HepG2 (cell line): ENCODE measurements around the gene SNX22. TPM values are rescaled to one million over a fixed set of nuclear protein-coding genes. Genes with fewer than 3 reads are reported as not detected.

Source experiments
- CCAR2 ChIP-seq: fragments of 200-400 bp; formaldehyde crosslinking; optimal IDR thresholded peaks from 2 replicates; pipeline ENCODE3; 2018; ENCODE audit warnings: low read depth, mild to moderate bottlenecking, low read length, moderate library complexity
- DNMT3B ChIP-seq: conservative IDR thresholded peaks from 2 replicates; pipeline ENCODE4 v1.6.1; 2016; ENCODE audit warnings: missing biosample characterization, control low read depth
- GTF2F1 ChIP-seq: fragments of 150-350 bp; IDR thresholded peaks from 2 replicates; pipeline ENCODE4 v1.6.1; 2014; ENCODE audit warnings: low read length
- HNRNPL ChIP-seq: fragments of 200-400 bp; formaldehyde crosslinking; IDR thresholded peaks from 2 replicates; pipeline ENCODE4 v1.6.1; 2017; ENCODE audit warnings: mild to moderate bottlenecking, low read depth, low read length
- JUN ChIP-seq: sonication (generic); formaldehyde crosslinking; IDR thresholded peaks from 2 replicates; pipeline ENCODE4 v1.4.0; 2020; ENCODE audit warnings: mild to moderate bottlenecking, missing genetic modification reagents
- KMT2A ChIP-seq: sonication (generic); formaldehyde crosslinking; IDR thresholded peaks from 2 replicates; pipeline ENCODE4 v1.4.0; 2020; ENCODE audit warnings: missing genetic modification reagents
- NFE2L1 ChIP-seq: sonication (generic); formaldehyde crosslinking; IDR thresholded peaks from 2 replicates; pipeline ENCODE4 v1.4.0; 2020; ENCODE audit warnings: missing genetic modification reagents, mild to moderate bottlenecking, borderline replicate concordance
- NFKB2 ChIP-seq: sonication (generic); formaldehyde crosslinking; IDR thresholded peaks from 2 replicates; pipeline ENCODE4 v1.4.0; 2020; ENCODE audit warnings: missing genetic modification reagents, borderline replicate concordance
- POLR2A ChIP-seq, 2 experiments: IDR thresholded peaks; 2 replicates each; pipeline ENCODE4 v1.6.1; 2011; ENCODE audit warnings: low read depth in 2 of 2, low read length in 2 of 2, mild to moderate bottlenecking in 1 of 2, moderate library complexity in 1 of 2; ENCODE audit not compliant: insufficient read depth in 1 of 2
- RAD51 ChIP-seq: fragments of 450-650 bp; IDR thresholded peaks from 2 replicates; pipeline ENCODE4 v1.6.1; 2016; ENCODE audit warnings: borderline replicate concordance
- RFXAP ChIP-seq: sonication (generic); formaldehyde crosslinking; IDR thresholded peaks from 2 replicates; pipeline ENCODE4 v1.4.0; 2020; ENCODE audit warnings: missing genetic modification reagents, borderline replicate concordance
- STAT5B ChIP-seq: sonication (generic); formaldehyde crosslinking; IDR thresholded peaks from 2 replicates; pipeline ENCODE4 v1.4.0; 2020; ENCODE audit warnings: missing genetic modification reagents
- U2AF1 ChIP-seq: fragments of 200-400 bp; formaldehyde crosslinking; optimal IDR thresholded peaks from 2 replicates; pipeline ENCODE3; 2017; ENCODE audit warnings: mild to moderate bottlenecking, low read depth, low read length
- YY1 ChIP-seq: IDR thresholded peaks from 2 replicates; pipeline ENCODE4 v1.6.1; 2011; ENCODE audit warnings: low read length, low read depth, moderate library complexity, mild to moderate bottlenecking; ENCODE audit not compliant: insufficient read depth, insufficient replicate concordance
- ZBTB42 ChIP-seq: sonication (generic); formaldehyde crosslinking; IDR thresholded peaks from 2 replicates; pipeline ENCODE4 v1.5.0; 2020; ENCODE audit warnings: mild to moderate bottlenecking, missing genetic modification reagents
- ZNF367 ChIP-seq: sonication (generic); formaldehyde crosslinking; IDR thresholded peaks from 2 replicates; pipeline ENCODE4 v1.4.0; 2020; ENCODE audit warnings: missing genetic modification reagents, borderline replicate concordance
- ZNF543 ChIP-seq: sonication (generic); formaldehyde crosslinking; IDR thresholded peaks from 2 replicates; pipeline ENCODE4 v1.4.0; 2020; ENCODE audit warnings: mild to moderate bottlenecking, missing genetic modification reagents
- ZNF547 ChIP-seq: sonication (generic); formaldehyde crosslinking; IDR thresholded peaks from 2 replicates; pipeline ENCODE4 v1.5.1; 2020; ENCODE audit warnings: mild to moderate bottlenecking, missing genetic modification reagents
- ZNF598 ChIP-seq: sonication (generic); formaldehyde crosslinking; IDR thresholded peaks from 2 replicates; pipeline ENCODE4 v1.5.1; 2020; ENCODE audit warnings: mild to moderate bottlenecking, missing genetic modification reagents, borderline replicate concordance
- ZNF616 ChIP-seq: sonication (generic); formaldehyde crosslinking; IDR thresholded peaks from 2 replicates; pipeline ENCODE4 v1.5.0; 2020; ENCODE audit warnings: low read depth, mild to moderate bottlenecking, missing genetic modification reagents
- ZNF747 ChIP-seq: sonication (generic); formaldehyde crosslinking; IDR thresholded peaks from 2 replicates; pipeline ENCODE4 v1.8.1; 2023; ENCODE audit warnings: missing genetic modification reagents, mild to moderate bottlenecking, borderline replicate concordance
- polyA plus RNA-seq, 8 experiments: library from polyadenylated mRNA; depleted of rRNA in 3 of 8; stranded (reverse) in 7 of 8; unstranded in 1 of 8; fragments of >200 nt; fragmentation: Illumina TruSeq in 4 of 8; extraction: Trizol in 4 of 8; gene quantifications; 2 replicates each; pipeline versions ENCODE4 v1.2.1 to v1.2.3, GENCODE V29; 2011 to 2016; ENCODE audit warnings: low read depth in 4 of 8, missing spikeins in 1 of 8, mixed read lengths in 1 of 8; ENCODE audit not compliant: insufficient read depth in 1 of 8
- total RNA-seq, 5 experiments: library from RNA; depleted of rRNA; stranded (reverse); fragments of >200 nt; fragmentation: Illumina TruSeq; extraction: Trizol; gene quantifications; 2 replicates each; pipeline ENCODE4 v1.2.3, GENCODE V29; 2016; ENCODE audit warnings: low read depth in 1 of 5
- TF ChIP-seq, protein P1 (sequence below): sonication (generic); formaldehyde crosslinking; IDR thresholded peaks from 2 replicates; pipeline ENCODE4 v1.5.0; 2020; ENCODE audit warnings: missing genetic modification reagents
- TF ChIP-seq, protein P2 (sequence below): sonication (generic); formaldehyde crosslinking; IDR thresholded peaks from 2 replicates; pipeline ENCODE4 v1.8.1; 2023; ENCODE audit warnings: mild to moderate bottlenecking, moderate library complexity, missing genetic modification reagents
- TF ChIP-seq, protein P3 (sequence below): sonication (generic); formaldehyde crosslinking; IDR thresholded peaks from 2 replicates; pipeline ENCODE4 v1.4.0; 2020; ENCODE audit warnings: missing genetic modification reagents, borderline replicate concordance
- TF ChIP-seq, protein P4 (sequence below): IDR thresholded peaks from 2 replicates; pipeline ENCODE4 v1.6.1; 2016; ENCODE audit warnings: low read depth, borderline replicate concordance

The SNX22 gene
- total and polyA plus RNA-seq, 2 of the 13 experiments (the other 11 are each of a cell fraction or from before 2014, with no cell fraction given), result 2.3 to 5.5 TPM

DNA sequence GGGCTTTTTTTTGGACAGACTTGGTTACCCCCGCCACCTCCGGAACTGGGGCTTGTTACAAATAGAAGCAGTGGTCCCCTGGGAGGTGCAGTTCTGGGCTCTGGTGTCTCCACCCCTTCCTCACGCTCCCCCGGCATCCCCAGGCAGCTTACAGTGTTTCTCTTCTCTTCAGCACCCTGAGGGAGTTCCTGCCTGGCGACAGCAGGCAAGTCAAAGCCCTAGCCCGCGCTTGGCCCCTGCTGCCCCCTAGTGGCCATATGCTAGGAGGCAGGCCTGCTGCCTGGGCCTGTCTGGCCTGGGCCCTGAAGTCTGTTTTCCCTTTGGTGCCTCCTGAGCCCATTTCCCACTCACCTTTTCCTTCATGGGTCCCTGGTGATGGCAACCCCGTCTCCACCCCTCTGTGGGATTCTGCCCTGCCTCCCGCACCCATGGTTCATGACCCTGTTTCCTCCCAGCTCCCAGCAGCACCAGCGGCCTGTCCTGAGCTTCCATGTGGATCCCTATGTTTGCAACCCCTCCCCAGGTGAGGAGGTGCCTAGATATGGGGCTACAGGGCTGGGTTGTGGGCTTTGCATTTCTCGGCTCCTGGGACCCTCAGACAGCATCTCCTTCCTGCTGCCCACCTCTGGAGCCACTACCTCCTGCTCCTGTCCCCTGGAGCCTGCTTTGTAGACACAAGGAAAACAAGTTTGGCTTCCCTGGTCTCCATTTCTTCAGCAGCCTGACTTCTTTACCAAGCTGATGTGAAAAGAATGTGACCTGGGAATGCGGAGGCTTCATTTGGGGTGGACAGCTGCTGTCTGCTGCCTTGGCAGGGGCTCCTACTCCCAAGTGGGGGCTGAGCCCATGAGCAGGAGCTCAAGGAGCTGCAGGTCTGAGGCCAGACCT lies 2.2 kb downstream of the SNX22 start (continued):
- no peak for TF ChIP-seq U2AF1
- TF ChIP-seq HNRNPL, result 0 out of 2 replicates have a peak, but pooled peaks have one; percentile 23
- TF ChIP-seq ZNF547, result no peak
- TF ChIP-seq ZNF367, result no peak
- TF ChIP-seq ZBTB42 (CRISPR knock-in tag), result no peak
- TF ChIP-seq STAT5B (CRISPR knock-in tag), result no peak
- TF ChIP-seq KMT2A, result no peak
- TF ChIP-seq ZNF543 (CRISPR knock-in tag), result no peak
- TF ChIP-seq RAD51, result no peak
- TF ChIP-seq, protein P1, sequence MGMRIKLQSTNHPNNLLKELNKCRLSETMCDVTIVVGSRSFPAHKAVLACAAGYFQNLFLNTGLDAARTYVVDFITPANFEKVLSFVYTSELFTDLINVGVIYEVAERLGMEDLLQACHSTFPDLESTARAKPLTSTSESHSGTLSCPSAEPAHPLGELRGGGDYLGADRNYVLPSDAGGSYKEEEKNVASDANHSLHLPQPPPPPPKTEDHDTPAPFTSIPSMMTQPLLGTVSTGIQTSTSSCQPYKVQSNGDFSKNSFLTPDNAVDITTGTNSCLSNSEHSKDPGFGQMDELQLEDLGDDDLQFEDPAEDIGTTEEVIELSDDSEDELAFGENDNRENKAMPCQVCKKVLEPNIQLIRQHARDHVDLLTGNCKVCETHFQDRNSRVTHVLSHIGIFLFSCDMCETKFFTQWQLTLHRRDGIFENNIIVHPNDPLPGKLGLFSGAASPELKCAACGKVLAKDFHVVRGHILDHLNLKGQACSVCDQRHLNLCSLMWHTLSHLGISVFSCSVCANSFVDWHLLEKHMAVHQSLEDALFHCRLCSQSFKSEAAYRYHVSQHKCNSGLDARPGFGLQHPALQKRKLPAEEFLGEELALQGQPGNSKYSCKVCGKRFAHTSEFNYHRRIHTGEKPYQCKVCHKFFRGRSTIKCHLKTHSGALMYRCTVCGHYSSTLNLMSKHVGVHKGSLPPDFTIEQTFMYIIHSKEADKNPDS (CRISPR knock-in tag), result no peak
- no peak for TF ChIP-seq ZNF747 (CRISPR knock-in tag)
- no peak; the same call in 1 of the 2 replicates for TF ChIP-seq RFXAP (CRISPR knock-in tag)
- TF ChIP-seq, protein P2, sequence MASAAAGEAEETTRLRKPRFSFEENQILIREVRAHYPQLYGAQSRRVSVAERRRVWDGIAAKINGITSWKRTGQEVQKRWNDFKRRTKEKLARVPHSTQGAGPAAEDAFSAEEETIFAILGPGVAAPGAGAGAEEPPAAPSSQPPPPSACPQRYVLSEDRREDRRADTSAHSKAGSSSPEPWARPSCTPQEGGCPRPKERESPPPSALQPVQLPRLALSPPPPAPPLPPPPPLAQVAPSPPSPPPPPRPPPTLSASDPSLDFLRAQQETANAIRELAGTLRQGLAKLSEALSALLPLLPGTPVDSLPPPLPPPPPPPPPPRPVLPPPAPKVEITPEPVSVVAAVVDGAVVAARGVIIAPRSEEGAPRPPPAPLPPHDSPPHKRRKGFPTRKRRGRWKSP (CRISPR knock-in tag), result peak; percentile 39; the same call in 1 of the 2 replicates
- peak; percentile 76 to 82 for TF ChIP-seq POLR2A (IDR thresholded peaks at IDR 0.05; ENCODE audit: insufficient read depth in 1 of 2, low read depth in 2 of 2, low read length in 2 of 2)
- no peak for TF ChIP-seq GTF2F1
- no peak for TF ChIP-seq CCAR2
- TF ChIP-seq JUN (CRISPR knock-in tag), result no peak
- peak; percentile 24; the same call in 1 of the 2 replicates for TF ChIP-seq ZNF598 (CRISPR knock-in tag)
- no peak for TF ChIP-seq DNMT3B (CRISPR knock-in tag)
- TF ChIP-seq, protein P3, sequence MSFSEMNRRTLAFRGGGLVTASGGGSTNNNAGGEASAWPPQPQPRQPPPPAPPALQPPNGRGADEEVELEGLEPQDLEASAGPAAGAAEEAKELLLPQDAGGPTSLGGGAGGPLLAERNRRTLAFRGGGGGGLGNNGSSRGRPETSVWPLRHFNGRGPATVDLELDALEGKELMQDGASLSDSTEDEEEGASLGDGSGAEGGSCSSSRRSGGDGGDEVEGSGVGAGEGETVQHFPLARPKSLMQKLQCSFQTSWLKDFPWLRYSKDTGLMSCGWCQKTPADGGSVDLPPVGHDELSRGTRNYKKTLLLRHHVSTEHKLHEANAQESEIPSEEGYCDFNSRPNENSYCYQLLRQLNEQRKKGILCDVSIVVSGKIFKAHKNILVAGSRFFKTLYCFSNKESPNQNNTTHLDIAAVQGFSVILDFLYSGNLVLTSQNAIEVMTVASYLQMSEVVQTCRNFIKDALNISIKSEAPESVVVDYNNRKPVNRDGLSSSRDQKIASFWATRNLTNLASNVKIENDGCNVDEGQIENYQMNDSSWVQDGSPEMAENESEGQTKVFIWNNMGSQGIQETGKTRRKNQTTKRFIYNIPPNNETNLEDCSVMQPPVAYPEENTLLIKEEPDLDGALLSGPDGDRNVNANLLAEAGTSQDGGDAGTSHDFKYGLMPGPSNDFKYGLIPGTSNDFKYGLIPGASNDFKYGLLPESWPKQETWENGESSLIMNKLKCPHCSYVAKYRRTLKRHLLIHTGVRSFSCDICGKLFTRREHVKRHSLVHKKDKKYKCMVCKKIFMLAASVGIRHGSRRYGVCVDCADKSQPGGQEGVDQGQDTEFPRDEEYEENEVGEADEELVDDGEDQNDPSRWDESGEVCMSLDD (CRISPR knock-in tag), result no peak
- TF ChIP-seq, protein P4, sequence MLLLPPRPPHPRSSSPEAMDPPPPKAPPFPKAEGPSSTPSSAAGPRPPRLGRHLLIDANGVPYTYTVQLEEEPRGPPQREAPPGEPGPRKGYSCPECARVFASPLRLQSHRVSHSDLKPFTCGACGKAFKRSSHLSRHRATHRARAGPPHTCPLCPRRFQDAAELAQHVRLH (CRISPR knock-in tag), result peak; percentile 47; the same call in 1 of the 2 replicates
- 0 out of 2 replicates have a peak, but pooled peaks have one; percentile 43 for TF ChIP-seq ZNF616 (CRISPR knock-in tag)
- 0 out of 2 replicates have a peak, but pooled peaks have one; percentile 68 for TF ChIP-seq NFKB2 (CRISPR knock-in tag)
- TF ChIP-seq NFE2L1 (CRISPR knock-in tag), result no peak
- TF ChIP-seq YY1, result no peak
